Keratinocyte (primary cell): ENCODE results near the gene COMT. TPM values are rescaled to one million over a fixed set of nuclear protein-coding genes. Genes with fewer than 3 reads are reported as not detected.

Source experiments
- DNase-seq: peaks from one replicate; pipeline ENCODE4 v3.0.0-alpha.2; 2011; ENCODE audit warnings: low read depth, missing footprints, low spot score
- FAIRE-seq: peaks from 2 replicates; lab custom pipeline; 2011; peaks lifted over from hg19 to GRCh38; lab: Jason Lieb, UNC
- H2AFZ ChIP-seq: 2 replicates; pipeline ENCODE4 v1.6.0; 2012; ENCODE audit warnings: low read length, control low read depth, inconsistent platforms; ENCODE audit not compliant: control insufficient read depth
- H3K27ac ChIP-seq: 2 replicates; pipeline ENCODE4 v1.5.1; 2011; ENCODE audit warnings: low read length; ENCODE audit not compliant: control insufficient read depth, insufficient read depth
- H3K27me3 ChIP-seq: 3 replicates; pipeline ENCODE4 v1.6.0; 2011; ENCODE audit warnings: low read length; ENCODE audit not compliant: control insufficient read depth, insufficient read depth; ENCODE audit errors: extremely low read depth
- H3K36me3 ChIP-seq, 2 experiments: 2 replicates in 1 of 2; 3 replicates in 1 of 2; pipeline ENCODE4 v1.5.1; 2011; ENCODE audit warnings: low read length in 2 of 2, mild to moderate bottlenecking in 1 of 2; ENCODE audit not compliant: control insufficient read depth in 2 of 2, insufficient read depth in 2 of 2; ENCODE audit errors: extremely low read depth in 1 of 2
- H3K4me1 ChIP-seq: 3 replicates; pipeline ENCODE4 v1.5.1; 2011; ENCODE audit warnings: low read length; ENCODE audit not compliant: control insufficient read depth, insufficient read depth; ENCODE audit errors: extremely low read depth
- H3K4me2 ChIP-seq: 3 replicates; pipeline ENCODE4 v1.6.0; 2011; ENCODE audit warnings: low read depth, low read length; ENCODE audit not compliant: control insufficient read depth, insufficient read depth; ENCODE audit errors: extremely low read depth
- H3K4me3 ChIP-seq, 3 experiments: fragments of 200-600 bp in 1 of 3; sonication (generic) in 1 of 3; 2 replicates in 2 of 3; 3 replicates in 1 of 3; pipeline ENCODE4 v1.5.1; 2011 to 2016; ENCODE audit warnings: low read length in 3 of 3, mild to moderate bottlenecking in 3 of 3, control low read depth in 2 of 3, inconsistent platforms in 1 of 3, low read depth in 1 of 3, mixed read lengths in 1 of 3, mixed run types in 1 of 3, moderate library complexity in 1 of 3; ENCODE audit not compliant: control insufficient read depth in 2 of 3, insufficient read depth in 2 of 3; ENCODE audit errors: extremely low read depth in 1 of 3
- H3K79me2 ChIP-seq: 2 replicates; pipeline ENCODE4 v1.6.0; 2012; ENCODE audit warnings: low read length; ENCODE audit not compliant: control insufficient read depth, insufficient read depth
- H3K9ac ChIP-seq: 3 replicates; pipeline ENCODE4 v1.6.0; 2011; ENCODE audit warnings: low read length; ENCODE audit not compliant: control insufficient read depth, insufficient read depth; ENCODE audit errors: extremely low read depth
- H3K9me1 ChIP-seq: 3 replicates; pipeline ENCODE4 v1.6.0; 2011; ENCODE audit warnings: low read length; ENCODE audit not compliant: control insufficient read depth, insufficient read depth; ENCODE audit errors: extremely low read depth
- H3K9me3 ChIP-seq: 2 replicates; pipeline ENCODE4 v1.5.1; 2012; ENCODE audit warnings: low read depth, low read length; ENCODE audit not compliant: control insufficient read depth
- H4K20me1 ChIP-seq: 3 replicates; pipeline ENCODE4 v1.6.0; 2011; ENCODE audit warnings: low read length; ENCODE audit not compliant: control insufficient read depth, insufficient read depth; ENCODE audit errors: extremely low read depth
- EZH2 ChIP-seq: IDR thresholded peaks from one replicate; pipeline ENCODE4 v1.6.1; 2012; ENCODE audit warnings: inconsistent platforms, mild to moderate bottlenecking, low read length, moderate library complexity
- dilution Hi-C: fragments of 300-500 bp; cut with MboI; formaldehyde crosslinking; loops from one replicate; pipeline ENCODE4 v1.7.0; 2020; ENCODE audit warnings: low sequenced_read_pairs; ENCODE audit not compliant: extremely low pct_ligation_motif_present
- polyA plus RNA-seq, 5 experiments: library from polyadenylated mRNA; depleted of rRNA in 3 of 5; stranded (reverse) in 3 of 5; stranded (forward) in 1 of 5; unstranded in 1 of 5; fragments of >200 nt; gene quantifications; 1 replicate in 1 of 5; 2 replicates in 3 of 5; 3 replicates in 1 of 5; pipeline versions ENCODE4 v1.2.1 to v1.2.3, GENCODE V29; 2011 to 2012; ENCODE audit warnings: missing spikeins in 2 of 5, low read depth in 1 of 5, low replicate concordance in 1 of 5
- TF ChIP-seq, protein P1 (sequence below), 3 experiments: IDR thresholded peaks in 1 of 3; conservative IDR thresholded peaks in 1 of 3; optimal IDR thresholded peaks in 1 of 3; 2 replicates in 2 of 3; 3 replicates in 1 of 3; pipeline versions ENCODE3 to v1.5.1; 2011; ENCODE audit warnings: low read length in 3 of 3, mild to moderate bottlenecking in 3 of 3, moderate library complexity in 2 of 3, control low read depth in 1 of 3, inconsistent platforms in 1 of 3; ENCODE audit not compliant: insufficient read depth in 2 of 3; ENCODE audit errors: extremely low read depth in 1 of 3

Gene COMT
- polyA plus RNA-seq, 1 donor (not counting 4 experiments of a cell fraction or from before 2014, with no cell fraction given) = 139 TPM

DNA sequence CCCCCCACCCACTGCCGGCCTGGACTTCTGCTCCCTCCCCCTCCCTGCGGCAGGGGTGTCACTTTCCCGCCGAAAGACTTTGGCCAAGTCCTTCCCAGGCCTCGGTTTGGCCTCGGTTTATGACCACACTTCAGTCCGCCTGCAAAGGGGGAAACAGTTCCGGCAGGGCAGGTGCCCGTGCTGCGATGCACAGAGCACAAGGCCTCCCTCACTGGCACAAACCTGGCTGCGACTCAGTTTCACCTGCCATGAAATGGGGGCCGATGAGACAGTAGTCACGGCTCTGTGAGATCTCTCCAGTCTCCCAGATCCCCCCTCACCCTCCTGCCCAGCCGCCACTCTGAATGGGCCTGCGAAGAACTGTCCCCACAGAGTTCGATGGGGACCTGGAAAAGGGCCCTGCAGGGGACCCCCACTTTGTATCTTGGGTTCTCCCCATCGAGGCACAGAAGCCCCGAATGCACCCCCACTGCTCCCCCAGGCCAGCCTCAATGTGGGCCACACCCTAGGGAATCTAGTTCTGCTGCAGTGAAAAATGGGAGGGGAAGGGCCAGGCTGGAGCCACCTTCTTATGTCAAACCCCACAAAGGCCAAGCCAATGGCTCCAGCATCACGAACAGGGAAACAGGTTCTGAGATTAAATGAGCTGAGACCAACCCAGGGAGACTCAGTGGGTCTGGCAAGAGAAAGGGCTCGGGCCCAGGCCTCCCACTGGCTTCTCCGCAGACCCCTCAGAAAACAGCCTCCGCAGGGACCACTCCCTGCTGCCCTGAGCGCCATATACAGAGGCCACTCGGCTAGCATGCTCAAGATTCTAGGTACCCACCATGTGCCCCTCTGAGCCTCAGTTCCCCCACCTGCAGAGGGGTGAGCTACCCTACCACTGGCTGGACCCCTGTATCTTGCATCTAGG, 46.1 kb downstream of the COMT start:
- no peak for TF ChIP-seq EZH2
- TF ChIP-seq, protein P1, sequence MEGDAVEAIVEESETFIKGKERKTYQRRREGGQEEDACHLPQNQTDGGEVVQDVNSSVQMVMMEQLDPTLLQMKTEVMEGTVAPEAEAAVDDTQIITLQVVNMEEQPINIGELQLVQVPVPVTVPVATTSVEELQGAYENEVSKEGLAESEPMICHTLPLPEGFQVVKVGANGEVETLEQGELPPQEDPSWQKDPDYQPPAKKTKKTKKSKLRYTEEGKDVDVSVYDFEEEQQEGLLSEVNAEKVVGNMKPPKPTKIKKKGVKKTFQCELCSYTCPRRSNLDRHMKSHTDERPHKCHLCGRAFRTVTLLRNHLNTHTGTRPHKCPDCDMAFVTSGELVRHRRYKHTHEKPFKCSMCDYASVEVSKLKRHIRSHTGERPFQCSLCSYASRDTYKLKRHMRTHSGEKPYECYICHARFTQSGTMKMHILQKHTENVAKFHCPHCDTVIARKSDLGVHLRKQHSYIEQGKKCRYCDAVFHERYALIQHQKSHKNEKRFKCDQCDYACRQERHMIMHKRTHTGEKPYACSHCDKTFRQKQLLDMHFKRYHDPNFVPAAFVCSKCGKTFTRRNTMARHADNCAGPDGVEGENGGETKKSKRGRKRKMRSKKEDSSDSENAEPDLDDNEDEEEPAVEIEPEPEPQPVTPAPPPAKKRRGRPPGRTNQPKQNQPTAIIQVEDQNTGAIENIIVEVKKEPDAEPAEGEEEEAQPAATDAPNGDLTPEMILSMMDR (optimal IDR thresholded peaks at IDR 0.05 in 1 of 3, IDR thresholded peaks at IDR 0.05 in 1 of 3, conservative IDR thresholded peaks at IDR 0.05 in 1 of 3; ENCODE audit: extremely low read depth in 1 of 3, insufficient read depth in 2 of 3, low read length in 3 of 3) = no peak
- Histone ChIP-seq H3K4me2 (no peak overlapping the region), H3K9me3 (no peaks in the 10 kb centered on the region), H3K4me1 (peaks cover 37% of the 10 kb centered on the region), H3K9me1 (peaks cover 5% of the 10 kb centered on the region), H3K27me3 (no peaks in the 10 kb centered on the region), H3K79me2 (no peaks in the 10 kb centered on the region), H2AFZ (no peak overlapping the region), H4K20me1 (no peaks in the 10 kb centered on the region), H3K4me3 (no peak overlapping the region), H3K9ac (no peak overlapping the region), H3K36me3 (no peaks in the 10 kb centered on the region), H3K27ac (no peak overlapping the region)
- no peak for DNase-seq
- dilution Hi-C loops = no loop called here
- no peak for FAIRE-seq

DNA sequence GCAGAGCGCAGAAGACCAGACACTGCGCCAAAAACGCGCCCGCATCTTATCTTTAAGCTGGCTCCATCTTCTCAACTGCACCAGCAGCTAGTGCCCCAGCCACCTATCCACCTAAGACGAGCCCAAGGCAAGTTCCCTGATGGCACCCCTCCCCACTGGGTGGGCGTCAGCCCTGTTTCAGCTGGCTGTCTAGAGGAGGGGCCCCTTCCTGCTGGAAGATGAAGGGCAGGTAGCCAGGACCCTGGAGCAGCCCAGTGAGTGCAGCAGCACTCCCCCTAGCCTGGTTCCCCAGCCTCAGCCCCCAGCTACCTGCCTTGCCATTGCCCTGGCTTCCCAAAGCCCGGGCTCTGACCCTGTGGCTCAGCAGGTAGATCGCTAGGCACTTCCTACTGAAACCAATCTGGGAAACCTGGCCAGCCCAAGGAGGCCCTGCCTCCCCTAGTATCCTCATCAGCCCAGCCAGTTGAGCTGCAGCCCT, 46.8 kb downstream of the COMT start:
- DNase-seq (no peak), FAIRE-seq (no peak)
- peaks cover 5% of the 10 kb centered on the region for H3K9me1 ChIP-seq
- peaks cover 30% of the 10 kb centered on the region for H3K4me1 ChIP-seq
- no peaks in the 10 kb centered on the region for H3K9me3 ChIP-seq
- H3K27me3 ChIP-seq = no peaks in the 10 kb centered on the region
- H3K4me3 ChIP-seq = no peak overlapping the region
- H3K36me3 ChIP-seq = no peaks in the 10 kb centered on the region
- dilution Hi-C loops = no loop called here
- H3K27ac ChIP-seq = no peak overlapping the region
- no peak overlapping the region for H2AFZ ChIP-seq
- no peaks in the 10 kb centered on the region for H3K79me2 ChIP-seq
- no peak overlapping the region for H3K9ac ChIP-seq
- no peaks in the 10 kb centered on the region for H4K20me1 ChIP-seq
- no peak overlapping the region for H3K4me2 ChIP-seq
- TF ChIP-seq, protein P1 (optimal IDR thresholded peaks at IDR 0.05 in 1 of 3, IDR thresholded peaks at IDR 0.05 in 1 of 3, conservative IDR thresholded peaks at IDR 0.05 in 1 of 3; ENCODE audit: extremely low read depth in 1 of 3, insufficient read depth in 2 of 3, low read length in 3 of 3) = no peak
- no peak for TF ChIP-seq EZH2
